Adipocyte (in vitro differentiated cells): ENCODE data around the gene ICAM3.

Experiments used
- DNase-seq: peaks from one replicate; pipeline ENCODE4 v3.0.0-alpha.2; 2015; ENCODE audit warnings: low read depth
- H3K27me3 ChIP-seq: replicated peaks from 2 replicates; pipeline ENCODE4 v1.7.0; 2013; ENCODE audit warnings: mild to moderate bottlenecking, low read length, moderate library complexity; ENCODE audit not compliant: control insufficient read depth, insufficient read depth
- H3K36me3 ChIP-seq: 2 replicates; pipeline ENCODE4 v1.7.0; 2013; ENCODE audit warnings: low read length, mild to moderate bottlenecking, moderate library complexity; ENCODE audit not compliant: control insufficient read depth, insufficient read depth, severe bottlenecking
- H3K4me1 ChIP-seq: 2 replicates; pipeline ENCODE4 v1.7.0; 2013; ENCODE audit warnings: mild to moderate bottlenecking, low read length, moderate library complexity; ENCODE audit not compliant: control insufficient read depth, insufficient read depth
- H3K4me3 ChIP-seq: 2 replicates; pipeline ENCODE4 v1.7.0; 2013; ENCODE audit warnings: mild to moderate bottlenecking, low read length, moderate library complexity
- H3K9ac ChIP-seq: 2 replicates; pipeline ENCODE4 v1.7.0; 2013; ENCODE audit warnings: mild to moderate bottlenecking, low read length, moderate library complexity
- H3K9me3 ChIP-seq: 2 replicates; pipeline ENCODE4 v1.7.0; 2013; ENCODE audit warnings: mild to moderate bottlenecking, low read length, moderate library complexity; ENCODE audit not compliant: control insufficient read depth

ICAM3 gene

DNA sequence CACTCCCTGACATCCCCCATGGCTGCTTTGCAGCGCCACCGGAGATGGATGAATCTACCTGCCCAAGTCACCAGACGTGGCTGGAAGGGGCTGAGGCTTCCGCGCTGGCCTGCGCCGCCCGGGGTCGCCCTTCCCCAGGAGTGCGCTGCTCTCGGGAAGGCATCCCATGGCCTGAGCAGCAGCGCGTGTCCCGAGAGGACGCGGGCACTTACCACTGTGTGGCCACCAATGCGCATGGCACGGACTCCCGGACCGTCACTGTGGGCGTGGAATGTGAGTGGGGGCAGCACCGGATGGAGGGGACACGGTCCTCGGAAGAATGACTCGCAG is 45.1 kb downstream of the ICAM3 start:
- H3K4me3 ChIP-seq = no peak overlapping the region
- H3K9ac ChIP-seq = no peak overlapping the region
- peaks cover 61% of the 10 kb centered on the region for H3K27me3 ChIP-seq
- no peaks in the 10 kb centered on the region for H3K36me3 ChIP-seq
- no peaks in the 10 kb centered on the region for H3K9me3 ChIP-seq
- no peak for DNase-seq
- H3K4me1 ChIP-seq = peaks cover 22% of the 10 kb centered on the region

DNA sequence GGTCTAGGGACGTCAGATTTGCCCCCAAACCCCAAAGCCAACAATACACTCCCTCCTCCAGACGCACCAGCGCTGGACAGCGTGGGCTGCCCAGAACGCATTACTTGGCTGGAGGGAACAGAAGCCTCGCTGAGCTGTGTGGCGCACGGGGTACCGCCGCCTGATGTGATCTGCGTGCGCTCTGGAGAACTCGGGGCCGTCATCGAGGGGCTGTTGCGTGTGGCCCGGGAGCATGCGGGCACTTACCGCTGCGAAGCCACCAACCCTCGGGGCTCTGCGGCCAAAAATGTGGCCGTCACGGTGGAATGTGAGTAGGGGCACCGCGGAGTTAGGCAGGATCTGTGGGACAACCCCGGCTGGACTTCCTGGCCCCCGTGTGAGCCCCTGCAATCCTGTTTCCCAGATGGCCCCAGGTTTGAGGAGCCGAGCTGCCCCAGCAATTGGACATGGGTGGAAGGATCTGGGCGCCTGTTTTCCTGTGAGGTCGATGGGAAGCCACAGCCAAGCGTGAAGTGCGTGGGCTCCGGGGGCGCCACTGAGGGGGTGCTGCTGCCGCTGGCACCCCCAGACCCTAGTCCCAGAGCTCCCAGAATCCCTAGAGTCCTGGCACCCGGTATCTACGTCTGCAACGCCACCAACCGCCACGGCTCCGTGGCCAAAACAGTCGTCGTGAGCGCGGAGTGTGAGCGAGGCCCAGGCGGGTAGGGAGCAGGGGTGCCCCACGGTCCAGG is 45.6 kb downstream of the ICAM3 start:
- Histone ChIP-seq H3K4me3 (no peak overlapping the region), H3K27me3 (peaks cover 66% of the 10 kb centered on the region), H3K4me1 (peaks cover 24% of the 10 kb centered on the region), H3K9me3 (no peaks in the 10 kb centered on the region), H3K9ac (no peak overlapping the region), H3K36me3 (no peaks in the 10 kb centered on the region)
- DNase-seq = no peak

DNA sequence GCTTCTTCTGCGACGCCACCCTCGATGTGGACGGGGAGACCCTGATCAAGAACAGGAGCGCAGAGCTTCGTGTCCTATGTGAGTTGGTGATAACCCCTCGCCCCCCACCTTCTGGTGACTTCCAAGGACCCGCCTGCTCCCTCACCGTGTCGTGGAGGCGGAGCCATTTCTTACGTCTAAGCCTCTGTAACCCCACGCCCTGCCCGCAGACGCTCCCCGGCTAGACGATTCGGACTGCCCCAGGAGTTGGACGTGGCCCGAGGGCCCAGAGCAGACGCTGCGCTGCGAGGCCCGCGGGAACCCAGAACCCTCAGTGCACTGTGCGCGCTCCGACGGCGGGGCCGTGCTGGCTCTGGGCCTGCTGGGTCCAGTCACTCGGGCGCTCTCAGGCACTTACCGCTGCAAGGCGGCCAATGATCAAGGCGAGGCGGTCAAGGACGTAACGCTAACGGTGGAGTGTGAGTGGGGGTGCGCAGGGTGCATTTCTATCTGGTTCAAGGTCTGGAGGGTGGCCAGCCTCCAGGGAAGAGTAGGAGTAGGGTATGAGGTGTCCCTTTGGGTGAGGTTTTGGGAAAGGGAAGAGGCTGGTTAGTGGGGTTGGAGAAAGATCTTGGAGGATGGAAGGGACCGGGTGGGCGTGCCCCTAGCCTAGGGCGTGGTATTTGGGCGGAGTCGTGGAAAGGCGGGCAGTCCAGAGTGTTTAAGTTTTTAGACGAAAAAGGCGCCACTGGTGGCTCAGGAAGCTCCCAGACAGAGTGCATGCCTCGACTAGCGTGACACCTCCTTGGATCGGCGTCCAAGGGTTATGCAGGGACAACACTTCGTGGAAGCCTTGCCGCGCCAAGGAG is 46.4 kb downstream of the ICAM3 start:
- peaks cover 24% of the 10 kb centered on the region for H3K4me1 ChIP-seq
- H3K9ac ChIP-seq = no peak overlapping the region
- H3K36me3 ChIP-seq = no peaks in the 10 kb centered on the region
- no peaks in the 10 kb centered on the region for H3K9me3 ChIP-seq
- DNase-seq = no peak
- H3K4me3 ChIP-seq = no peak overlapping the region
- H3K27me3 ChIP-seq = peaks cover 73% of the 10 kb centered on the region

DNA sequence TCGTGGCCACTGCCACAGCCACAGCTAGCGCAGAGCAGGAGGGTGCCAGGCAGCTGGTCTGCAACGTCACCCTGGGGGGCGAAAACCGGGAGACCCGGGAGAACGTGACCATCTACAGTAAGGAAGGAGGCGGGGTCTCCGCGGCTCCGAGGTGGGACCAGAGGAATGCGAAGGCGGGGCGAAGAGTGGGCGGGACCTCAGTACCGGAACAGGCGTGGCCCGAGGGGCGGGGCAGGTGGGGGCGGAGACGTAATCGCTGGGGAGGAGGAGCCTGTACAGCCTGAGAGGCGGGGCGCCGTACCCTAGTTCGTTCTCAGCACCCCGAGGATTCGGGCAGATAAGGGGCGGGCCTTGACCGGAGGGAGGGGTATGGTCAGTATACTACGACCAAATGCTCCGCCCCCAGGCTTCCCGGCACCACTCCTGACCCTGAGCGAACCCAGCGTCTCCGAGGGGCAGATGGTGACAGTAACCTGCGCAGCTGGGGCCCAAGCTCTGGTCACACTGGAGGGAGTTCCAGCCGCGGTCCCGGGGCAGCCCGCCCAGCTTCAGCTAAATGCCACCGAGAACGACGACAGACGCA is 47.1 kb downstream of the ICAM3 start:
- Histone ChIP-seq H3K4me1 (peaks cover 24% of the 10 kb centered on the region), H3K36me3 (no peaks in the 10 kb centered on the region), H3K27me3 (peaks cover 79% of the 10 kb centered on the region), H3K4me3 (no peak overlapping the region), H3K9me3 (no peaks in the 10 kb centered on the region), H3K9ac (no peak overlapping the region)
- DNase-seq = peak; percentile 90

DNA sequence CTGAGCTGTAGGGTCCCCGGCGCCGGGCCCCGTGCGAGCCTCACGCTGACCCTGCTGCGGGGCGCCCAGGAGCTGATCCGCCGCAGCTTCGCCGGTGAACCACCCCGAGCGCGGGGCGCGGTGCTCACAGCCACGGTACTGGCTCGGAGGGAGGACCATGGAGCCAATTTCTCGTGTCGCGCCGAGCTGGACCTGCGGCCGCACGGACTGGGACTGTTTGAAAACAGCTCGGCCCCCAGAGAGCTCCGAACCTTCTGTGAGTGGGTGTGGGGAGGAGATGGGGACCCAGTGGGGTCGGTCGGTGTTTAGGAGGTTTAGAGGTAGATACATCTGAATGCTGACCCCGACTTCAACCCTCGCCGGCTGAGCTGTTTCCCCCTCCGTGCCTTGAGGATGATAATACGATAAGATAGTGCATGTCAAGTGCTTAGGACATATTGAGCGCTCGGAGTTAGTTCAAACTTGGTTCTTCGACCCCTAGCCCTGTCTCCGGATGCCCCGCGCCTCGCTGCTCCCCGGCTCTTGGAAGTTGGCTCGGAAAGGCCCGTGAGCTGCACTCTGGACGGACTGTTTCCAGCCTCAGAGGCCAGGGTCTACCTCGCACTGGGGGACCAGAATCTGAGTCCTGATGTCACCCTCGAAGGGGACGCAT is 47.7 kb downstream of the ICAM3 start:
- Histone ChIP-seq H3K4me3 (peak overlapping the region; percentile 32), H3K4me1 (peaks cover 24% of the 10 kb centered on the region), H3K36me3 (no peaks in the 10 kb centered on the region), H3K9ac (no peak overlapping the region), H3K27me3 (peaks cover 79% of the 10 kb centered on the region), H3K9me3 (no peaks in the 10 kb centered on the region)
- peak; percentile 58 for DNase-seq

DNA sequence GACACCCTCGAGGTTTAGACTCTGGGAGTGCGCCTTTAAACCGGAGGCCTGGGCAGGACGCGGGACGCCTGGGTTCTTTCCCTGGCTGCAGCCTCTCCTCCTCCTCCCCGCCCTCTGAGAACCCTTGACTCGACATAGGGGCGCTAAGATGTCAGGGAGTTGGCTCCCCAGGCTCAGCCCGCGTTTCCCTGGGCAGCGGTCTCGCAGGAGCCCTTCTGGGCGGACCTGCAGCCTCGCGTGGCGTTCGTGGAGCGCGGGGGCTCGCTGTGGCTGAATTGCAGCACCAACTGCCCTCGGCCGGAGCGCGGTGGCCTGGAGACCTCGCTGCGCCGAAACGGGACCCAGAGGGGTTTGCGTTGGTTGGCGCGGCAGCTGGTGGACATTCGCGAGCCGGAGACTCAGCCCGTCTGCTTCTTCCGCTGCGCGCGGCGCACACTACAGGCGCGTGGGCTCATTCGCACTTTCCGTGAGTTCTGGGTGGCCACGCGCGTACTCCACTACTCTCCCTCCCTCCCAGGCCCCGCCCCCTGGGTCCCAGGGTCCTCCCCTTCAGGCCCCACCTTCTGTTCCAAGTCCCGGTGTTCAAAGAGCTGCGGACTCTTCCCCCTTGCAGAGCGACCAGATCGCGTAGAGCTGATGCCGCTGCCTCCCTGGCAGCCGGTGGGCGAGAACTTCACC is 48.4 kb downstream of the ICAM3 start:
- Histone ChIP-seq H3K4me1 (peaks cover 24% of the 10 kb centered on the region), H3K9me3 (no peaks in the 10 kb centered on the region), H3K4me3 (peak overlapping the region; percentile 32), H3K9ac (no peak overlapping the region), H3K27me3 (peaks cover 77% of the 10 kb centered on the region), H3K36me3 (no peaks in the 10 kb centered on the region)
- peak; percentile 80 for DNase-seq

DNA sequence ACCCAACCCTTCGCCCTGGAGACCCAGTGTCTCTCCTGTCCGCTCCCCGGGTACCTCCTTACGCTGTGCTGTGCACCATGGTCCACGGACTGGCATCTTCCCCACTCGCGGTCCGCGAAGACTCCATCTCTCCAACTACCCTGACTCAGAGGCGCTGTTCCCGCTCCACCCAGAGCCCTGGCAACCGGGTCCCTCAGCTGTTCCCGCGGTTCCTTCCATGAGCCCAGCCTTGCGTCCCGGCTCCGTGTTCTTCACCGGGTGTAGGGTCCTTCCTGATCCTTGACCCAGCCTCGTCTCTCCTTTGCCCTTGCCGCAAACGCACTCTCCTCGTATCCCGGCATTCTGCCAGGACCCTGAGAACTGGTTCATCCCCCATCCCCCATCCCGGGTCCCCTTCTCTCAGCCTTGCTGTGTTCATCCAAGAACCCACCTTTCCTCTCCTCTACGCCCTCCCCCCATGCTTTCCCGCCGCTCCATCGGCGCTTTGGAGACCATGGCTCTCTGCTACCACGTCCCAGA is 49.0 kb downstream of the ICAM3 start:
- DNase-seq = peak; percentile 57
- no peaks in the 10 kb centered on the region for H3K9me3 ChIP-seq
- no peak overlapping the region for H3K9ac ChIP-seq
- H3K4me3 ChIP-seq = no peak overlapping the region
- H3K36me3 ChIP-seq = peaks cover 3% of the 10 kb centered on the region
- H3K27me3 ChIP-seq = peaks cover 71% of the 10 kb centered on the region
- H3K4me1 ChIP-seq = peaks cover 21% of the 10 kb centered on the region

DNA sequence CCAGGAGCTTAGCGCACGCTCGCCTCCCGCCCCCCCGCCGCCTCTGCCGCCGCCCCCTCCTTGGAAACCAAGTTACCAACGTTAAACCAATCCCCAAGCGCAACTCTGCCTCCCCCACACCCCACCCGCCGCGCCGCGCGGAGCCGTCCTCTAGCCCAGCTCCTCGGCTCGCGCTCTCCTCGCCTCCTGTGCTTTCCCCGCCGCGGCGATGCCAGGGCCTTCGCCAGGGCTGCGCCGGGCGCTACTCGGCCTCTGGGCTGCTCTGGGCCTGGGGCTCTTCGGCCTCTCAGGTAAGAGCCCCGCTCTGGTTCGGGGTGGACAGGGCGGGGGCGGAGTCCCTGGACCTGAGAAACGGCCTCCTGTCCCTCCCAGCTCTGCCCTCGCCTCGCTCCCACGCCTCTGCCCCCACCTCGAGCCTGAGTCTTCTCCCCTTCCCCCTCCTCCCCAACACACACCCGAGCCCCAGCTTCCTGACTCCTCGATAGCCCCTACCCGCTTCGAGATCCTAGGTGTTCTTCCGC is 49.5 kb downstream of the ICAM3 start, which contains the start of gene ICAM5:
Gene ICAM5 (plus strand): TSS at position 117 of the 521 bp plus-strand sequence. CDS start 92 bp downstream, at position 209.
- Histone ChIP-seq H3K4me3 (peak within 1 kb of the TSS; percentile 56), H3K27me3 (peaks cover 66% of the 10 kb centered on the region)
- DNase-seq = peak; percentile 65

DNA sequence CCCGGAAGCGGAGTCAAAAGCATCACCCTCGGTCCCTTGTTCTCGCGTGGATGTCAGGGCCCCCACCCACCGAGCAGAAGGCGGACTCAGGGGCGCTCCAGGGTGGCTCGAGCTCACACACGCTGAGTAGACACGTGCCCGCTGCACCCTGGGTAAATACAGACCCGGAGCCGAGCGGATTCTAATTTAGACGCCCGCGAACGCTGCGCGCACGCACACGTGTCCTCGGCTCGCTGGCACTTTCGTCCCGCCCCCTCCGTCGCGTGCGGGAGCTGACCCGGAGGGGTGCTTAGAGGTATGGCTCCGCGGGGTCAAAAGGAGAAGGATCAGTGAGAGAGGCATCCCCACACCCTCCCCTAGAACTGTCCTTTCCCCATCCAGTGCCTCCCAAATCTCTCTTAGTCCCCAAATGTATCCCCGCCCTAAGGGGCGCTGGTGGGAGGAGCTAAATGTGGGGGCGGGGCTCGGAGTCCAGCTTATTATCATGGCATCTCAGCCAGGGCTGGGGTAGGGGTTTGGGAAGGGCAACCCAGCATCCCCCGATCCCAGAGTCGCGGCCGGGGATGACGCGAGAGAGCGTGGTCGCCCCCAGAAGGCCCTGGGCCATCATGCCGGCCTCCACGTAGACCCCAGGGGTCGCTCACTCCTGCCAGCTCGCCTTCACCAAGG is 50.1 kb downstream of the ICAM3 start:
- H3K9ac ChIP-seq = no peak overlapping the region
- H3K36me3 ChIP-seq = peaks cover 13% of the 10 kb centered on the region
- peaks cover 60% of the 10 kb centered on the region for H3K27me3 ChIP-seq
- H3K4me1 ChIP-seq = peaks cover 21% of the 10 kb centered on the region
- no peaks in the 10 kb centered on the region for H3K9me3 ChIP-seq
- peak; percentile 77 for DNase-seq
- peak overlapping the region; percentile 56 for H3K4me3 ChIP-seq

More for the DNA sequence above, 49.5 kb downstream of the ICAM3 start, which contains the start of gene ICAM5:
- Histone ChIP-seq H3K36me3 (peaks cover 8% of the 10 kb centered on the region), H3K9me3 (no peaks in the 10 kb centered on the region), H3K9ac (no peak within 1 kb of the TSS), H3K4me1 (peaks cover 21% of the 10 kb centered on the region)

DNA sequence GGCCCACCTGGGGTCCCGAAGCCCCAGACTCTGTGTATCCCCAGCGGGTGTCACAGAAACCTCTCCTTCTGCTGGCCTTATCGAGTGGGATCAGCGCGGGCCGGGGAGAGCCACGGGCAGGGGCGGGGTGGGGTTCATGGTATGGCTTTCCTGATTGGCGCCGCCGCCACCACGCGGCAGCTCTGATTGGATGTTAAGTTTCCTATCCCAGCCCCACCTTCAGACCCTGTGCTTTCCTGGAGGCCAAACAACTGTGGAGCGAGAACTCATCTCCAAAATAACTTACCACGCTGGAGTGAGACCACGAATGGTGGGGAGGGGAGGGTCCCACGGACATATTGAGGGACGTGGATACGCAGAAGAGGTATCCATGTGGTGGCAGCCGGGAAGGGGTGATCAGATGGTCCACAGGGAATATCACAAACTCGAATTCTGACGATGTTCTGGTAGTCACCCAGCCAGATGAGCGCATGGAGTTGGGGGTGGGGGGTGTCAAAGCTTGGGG is 50.7 kb downstream of the ICAM3 start:
- no peaks in the 10 kb centered on the region for H3K9me3 ChIP-seq
- H3K9ac ChIP-seq = no peak overlapping the region
- DNase-seq = peak; percentile 80
- H3K36me3 ChIP-seq = peaks cover 13% of the 10 kb centered on the region
- peaks cover 54% of the 10 kb centered on the region for H3K27me3 ChIP-seq
- H3K4me1 ChIP-seq = peaks cover 21% of the 10 kb centered on the region
- peak overlapping the region; percentile 56 for H3K4me3 ChIP-seq
